SU-DHL-6 (cell line): ENCODE results near the gene CNTN6.

Experiments used
- H2AFZ ChIP-seq: fragments of 200-600 bp; sonication (generic); 2 replicates; pipeline ENCODE4 v1.6.1; 2014; ENCODE audit warnings: low read depth, mild to moderate bottlenecking, moderate library complexity, mixed read lengths, antibody characterized with exemption, low read length; ENCODE audit not compliant: severe bottlenecking
- H3F3A ChIP-seq: fragments of 200-600 bp; shearing (Covaris generic); 2 replicates; pipeline ENCODE4 v1.6.0; 2016; ENCODE audit warnings: antibody characterized with exemption, mild to moderate bottlenecking; ENCODE audit not compliant: insufficient read depth
- H3K27ac ChIP-seq: fragments of 200-600 bp; sonication (generic); 2 replicates; pipeline ENCODE4 v1.5.1; 2016; ENCODE audit warnings: low read depth, mild to moderate bottlenecking, low read length, moderate library complexity, mixed read lengths
- H3K27me3 ChIP-seq: fragments of 200-600 bp; sonication (generic), shearing (Covaris generic); 2 replicates; pipeline ENCODE4 v1.6.0; 2014; ENCODE audit warnings: mild to moderate bottlenecking, low read length
- H3K36me3 ChIP-seq: fragments of 200-600 bp; sonication (generic); 2 replicates; pipeline ENCODE4 v1.6.1; 2014; ENCODE audit warnings: mild to moderate bottlenecking, low read length, mixed read lengths
- H3K4me2 ChIP-seq: fragments of 300-600, 200-600 bp; shearing (Covaris generic), sonication (generic); 2 replicates; pipeline ENCODE4 v1.6.0; 2014; ENCODE audit warnings: low read length, low read depth, mild to moderate bottlenecking; ENCODE audit not compliant: poor library complexity, severe bottlenecking
- H3K4me3 ChIP-seq: fragments of 200-600 bp; sonication (generic); 2 replicates; pipeline ENCODE4 v1.5.1; 2014; ENCODE audit warnings: antibody characterized with exemption, low read length, mild to moderate bottlenecking, mixed read lengths; ENCODE audit not compliant: insufficient read depth, poor library complexity, severe bottlenecking
- H3K79me2 ChIP-seq: fragments of 200-600 bp; sonication (generic); 2 replicates; pipeline ENCODE4 v1.6.1; 2014; ENCODE audit warnings: mild to moderate bottlenecking, low read length, moderate library complexity; ENCODE audit not compliant: insufficient read depth
- H3K9ac ChIP-seq: fragments of 200-600 bp; sonication (generic); 2 replicates; pipeline ENCODE4 v1.7.0; 2014; ENCODE audit warnings: mild to moderate bottlenecking, low read length
- H3K9me2 ChIP-seq: fragments of 200-600 bp; sonication (generic); replicated peaks from 2 replicates; pipeline ENCODE4 v1.6.1; 2014; ENCODE audit warnings: low read length; ENCODE audit not compliant: insufficient read depth
- H3K9me3 ChIP-seq: fragments of 200-600 bp; sonication (generic); 2 replicates; pipeline ENCODE4 v1.6.1; 2014; ENCODE audit warnings: low read length, mixed read lengths; ENCODE audit not compliant: insufficient read depth
- H4K20me1 ChIP-seq: fragments of 200-600 bp; sonication (generic); 2 replicates; pipeline ENCODE4 v1.6.1; 2014; ENCODE audit warnings: low read depth, mild to moderate bottlenecking, antibody characterized with exemption, low read length, moderate library complexity, mixed read lengths
- CTCF ChIP-seq: fragments of 200-600 bp; sonication (generic); IDR thresholded peaks from one replicate; pipeline ENCODE4 v1.5.1; 2017; ENCODE audit warnings: antibody characterized with exemption, mild to moderate bottlenecking, low read length, moderate library complexity; ENCODE audit not compliant: insufficient read depth, poor library complexity, severe bottlenecking
- EZH2phosphoT487 ChIP-seq: fragments of 200-600 bp; sonication (generic), shearing (Covaris generic); conservative IDR thresholded peaks from 2 replicates; pipeline ENCODE4 v1.6.1; 2018; ENCODE audit warnings: mild to moderate bottlenecking, antibody characterized with exemption, low read length, moderate library complexity, mixed read lengths

Gene CNTN6

DNA sequence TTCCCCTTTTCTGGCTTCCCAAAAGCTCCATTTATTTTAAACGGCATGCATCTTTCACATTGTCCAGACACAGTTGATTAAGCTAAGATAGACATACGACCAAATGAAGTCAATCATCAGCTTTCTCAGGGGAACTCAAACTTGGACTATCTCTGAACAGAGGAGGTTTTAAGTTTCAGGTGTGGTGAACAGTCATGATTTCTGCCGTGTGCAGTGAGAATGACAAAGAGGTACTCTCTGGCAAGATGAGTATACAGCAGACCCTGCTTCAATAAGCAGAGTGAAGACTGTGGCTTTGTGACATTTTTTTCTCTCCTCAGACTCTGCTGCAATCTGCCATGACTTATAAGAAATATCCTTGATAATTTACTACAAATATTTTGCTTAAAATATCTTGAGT lies 307.7 kb downstream of the CNTN6 start:
- H3F3A ChIP-seq, result no peaks in the 10 kb centered on the region
- TF ChIP-seq EZH2phosphoT487 (no peak), CTCF (no peak)
- no peaks in the 10 kb centered on the region for H3K36me3 ChIP-seq
- no peak overlapping the region for H3K9ac ChIP-seq
- no peak overlapping the region for H2AFZ ChIP-seq
- no peaks in the 10 kb centered on the region for H3K9me3 ChIP-seq
- H3K79me2 ChIP-seq, result no peaks in the 10 kb centered on the region
- no peaks in the 10 kb centered on the region for H3K27me3 ChIP-seq
- H3K4me3 ChIP-seq, result no peak overlapping the region
- no peaks in the 10 kb centered on the region for H4K20me1 ChIP-seq
- H3K9me2 ChIP-seq, result no peaks in the 10 kb centered on the region
- H3K4me2 ChIP-seq, result no peak overlapping the region
- H3K27ac ChIP-seq, result no peak overlapping the region

DNA sequence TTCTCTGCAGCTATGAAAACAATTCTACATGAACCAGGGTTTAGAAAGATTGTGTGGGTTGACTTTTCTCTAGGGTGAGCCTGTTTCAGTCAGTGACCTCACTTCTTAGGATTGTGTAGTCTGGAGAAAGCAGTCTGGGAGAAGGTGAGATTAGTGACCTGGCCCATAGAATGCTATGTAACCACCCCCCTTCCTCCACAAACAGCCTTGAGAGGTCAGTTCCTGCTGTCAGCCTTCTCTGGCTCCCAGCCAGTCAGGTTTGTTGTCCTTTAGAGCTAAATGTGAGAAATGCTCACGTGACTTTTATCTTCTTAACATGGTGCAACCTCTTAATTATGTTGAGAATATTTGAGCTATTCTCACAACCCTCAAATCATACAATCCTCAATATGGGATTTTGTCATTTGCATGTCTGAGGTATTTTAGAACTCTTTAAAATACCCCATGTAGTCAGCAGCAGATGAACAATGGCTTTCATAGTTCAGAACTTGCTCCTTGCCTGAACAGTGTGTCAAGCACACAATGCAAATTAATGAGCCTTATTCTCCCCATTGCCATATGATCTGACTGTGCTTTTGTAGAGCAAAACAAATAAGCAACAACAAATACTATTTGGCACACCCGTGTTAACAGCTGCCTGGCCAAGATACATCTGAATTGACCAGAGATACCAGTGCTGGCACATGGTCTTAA lies 311.6 kb downstream of the CNTN6 start:
- Histone ChIP-seq H4K20me1 (no peaks in the 10 kb centered on the region), H3K27me3 (no peaks in the 10 kb centered on the region), H3K9me2 (no peaks in the 10 kb centered on the region), H2AFZ (no peak overlapping the region), H3K4me2 (no peak overlapping the region), H3K27ac (no peak overlapping the region), H3K4me3 (no peak overlapping the region), H3K9me3 (no peaks in the 10 kb centered on the region), H3K79me2 (no peaks in the 10 kb centered on the region), H3K9ac (no peak overlapping the region), H3K36me3 (no peaks in the 10 kb centered on the region), H3F3A (no peaks in the 10 kb centered on the region)
- no peak for TF ChIP-seq CTCF
- no peak for TF ChIP-seq EZH2phosphoT487

GRCh38 chr3:1406250-1406649 lies 313.4 kb downstream of the CNTN6 start:
- Histone ChIP-seq H3K36me3 (no peaks in the 10 kb centered on the region), H3K27me3 (no peaks in the 10 kb centered on the region), H3F3A (no peaks in the 10 kb centered on the region), H4K20me1 (no peaks in the 10 kb centered on the region), H3K9me2 (no peaks in the 10 kb centered on the region), H2AFZ (no peak overlapping the region), H3K9me3 (no peaks in the 10 kb centered on the region), H3K4me3 (no peak overlapping the region), H3K79me2 (no peaks in the 10 kb centered on the region), H3K4me2 (no peak overlapping the region), H3K9ac (no peak overlapping the region), H3K27ac (no peak overlapping the region)
- TF ChIP-seq EZH2phosphoT487 (no peak), CTCF (no peak)
